ENCODE measurements around the gene PDIA5. TPM values are rescaled to one million over a fixed set of nuclear protein-coding genes. Genes with fewer than 3 reads are reported as not detected.

PDIA5 gene
- total RNA-seq, 4 donors from 2014 or later, result 5.3 to 9.2 (median 7.2) TPM

GRCh38 chr3:123055352-123055751, 11.5 kb upstream of the PDIA5 start:
- no peaks in the 10 kb centered on the region for H3K9me3 ChIP-seq
- no peaks in the 10 kb centered on the region for H3K27me3 ChIP-seq
- H3K27ac ChIP-seq, result no peak overlapping the region
- no peaks in the 10 kb centered on the region for H3K36me3 ChIP-seq
- H3K4me1 ChIP-seq, result no peaks in the 10 kb centered on the region
- TF ChIP-seq CTCF (IDR thresholded peaks at IDR 0.05) (no peak), POLR2A (IDR thresholded peaks at IDR 0.05) (no peak), POLR2AphosphoS5 (IDR thresholded peaks at IDR 0.05) (no peak), EP300 (IDR thresholded peaks at IDR 0.05) (no peak)
- no peak for DNase-seq (ENCODE audit: low spot score in 2 of 2)
- 74% methylated on average over 5 of the region's 5 CpGs for WGBS
- no peak overlapping the region for H3K4me3 ChIP-seq

GRCh38 chr3:123058505-123058904, 8.3 kb upstream of the PDIA5 start:
- Histone ChIP-seq H3K4me1 (no peaks in the 10 kb centered on the region), H3K4me3 (no peak overlapping the region), H3K27ac (no peak overlapping the region), H3K9me3 (no peaks in the 10 kb centered on the region), H3K27me3 (peaks cover 4% of the 10 kb centered on the region), H3K36me3 (no peaks in the 10 kb centered on the region)
- 100% methylated on average over 5 of the region's 5 CpGs for WGBS
- no peak for DNase-seq (ENCODE audit: low spot score in 2 of 2)
- TF ChIP-seq POLR2A (IDR thresholded peaks at IDR 0.05) (no peak), CTCF (IDR thresholded peaks at IDR 0.05) (no peak), POLR2AphosphoS5 (IDR thresholded peaks at IDR 0.05) (no peak), EP300 (IDR thresholded peaks at IDR 0.05) (no peak)

GRCh38 chr3:123060054-123060453, 6.8 kb upstream of the PDIA5 start:
- Histone ChIP-seq H3K27me3 (peaks cover 4% of the 10 kb centered on the region), H3K9me3 (no peaks in the 10 kb centered on the region)

GRCh38 chr3:123061856-123062255, 5.0 kb upstream of the PDIA5 start:
- H3K36me3 ChIP-seq, result no peaks in the 10 kb centered on the region
- H3K27ac ChIP-seq, result no peak overlapping the region
- H3K4me1 ChIP-seq, result peaks cover 3% of the 10 kb centered on the region
- TF ChIP-seq CTCF (IDR thresholded peaks at IDR 0.05) (no peak), POLR2A (IDR thresholded peaks at IDR 0.05) (no peak), POLR2AphosphoS5 (IDR thresholded peaks at IDR 0.05) (no peak), EP300 (IDR thresholded peaks at IDR 0.05) (no peak)
- H3K4me3 ChIP-seq, result no peak overlapping the region
- H3K9me3 ChIP-seq, result no peaks in the 10 kb centered on the region
- no peak for DNase-seq (ENCODE audit: low spot score in 2 of 2)
- WGBS, result 80% methylated on average over 7 of the region's 7 CpGs
- H3K27me3 ChIP-seq, result peaks cover 4% of the 10 kb centered on the region

More at GRCh38 chr3:123060054-123060453, 6.8 kb upstream of the PDIA5 start:
- TF ChIP-seq POLR2A (IDR thresholded peaks at IDR 0.05), result no peak
- no peak for TF ChIP-seq CTCF (IDR thresholded peaks at IDR 0.05)
- no peak for TF ChIP-seq EP300 (IDR thresholded peaks at IDR 0.05)
- no peak for TF ChIP-seq POLR2AphosphoS5 (IDR thresholded peaks at IDR 0.05)
- Histone ChIP-seq H3K27ac (no peak overlapping the region), H3K36me3 (no peaks in the 10 kb centered on the region), H3K4me1 (no peaks in the 10 kb centered on the region), H3K4me3 (no peak overlapping the region)
- no peak for DNase-seq (ENCODE audit: low spot score in 2 of 2)

- peaks cover 4% of the 10 kb centered on the region for H3K27me3 ChIP-seq
- no peak for TF ChIP-seq POLR2A (IDR thresholded peaks at IDR 0.05)
- TF ChIP-seq POLR2AphosphoS5 (IDR thresholded peaks at IDR 0.05), result no peak
- TF ChIP-seq EP300 (IDR thresholded peaks at IDR 0.05), result no peak
- no peak for TF ChIP-seq CTCF (IDR thresholded peaks at IDR 0.05)
- H3K36me3 ChIP-seq, result no peaks in the 10 kb centered on the region
- H3K27ac ChIP-seq, result no peak overlapping the region
- no peaks in the 10 kb centered on the region for H3K9me3 ChIP-seq
- DNase-seq (ENCODE audit: low spot score in 2 of 2), result no peak
- H3K4me1 ChIP-seq, result peaks cover 9% of the 10 kb centered on the region
- WGBS, result 92% methylated on average over 6 of the region's 6 CpGs
- no peak overlapping the region for H3K4me3 ChIP-seq
Observed at GRCh38 chr3:123063034-123063433, 3.8 kb upstream of the PDIA5 start.
